Muscle of arm (tissue), 12 donors: Measurements from ENCODE around the gene ATAD3A. TPM values are rescaled to one million over a fixed set of nuclear protein-coding genes. Genes with fewer than 3 reads are reported as not detected.

Experiments
- DNase-seq: peaks from one replicate; pipeline ENCODE4 v3.0.0-alpha.2; 2013
- polyA plus RNA-seq, 12 donors: library from polyadenylated mRNA; unstranded; fragments of 120-200 nt; gene quantifications; one replicate each; pipeline ENCODE4 v1.2.1, GENCODE V29; 2013; ENCODE audit not compliant: insufficient read length in 12 of 12

Gene ATAD3A
- polyA plus RNA-seq, 12 donors = 8.6 to 27.8 (median 13.4) TPM; not detected in 1

DNA sequence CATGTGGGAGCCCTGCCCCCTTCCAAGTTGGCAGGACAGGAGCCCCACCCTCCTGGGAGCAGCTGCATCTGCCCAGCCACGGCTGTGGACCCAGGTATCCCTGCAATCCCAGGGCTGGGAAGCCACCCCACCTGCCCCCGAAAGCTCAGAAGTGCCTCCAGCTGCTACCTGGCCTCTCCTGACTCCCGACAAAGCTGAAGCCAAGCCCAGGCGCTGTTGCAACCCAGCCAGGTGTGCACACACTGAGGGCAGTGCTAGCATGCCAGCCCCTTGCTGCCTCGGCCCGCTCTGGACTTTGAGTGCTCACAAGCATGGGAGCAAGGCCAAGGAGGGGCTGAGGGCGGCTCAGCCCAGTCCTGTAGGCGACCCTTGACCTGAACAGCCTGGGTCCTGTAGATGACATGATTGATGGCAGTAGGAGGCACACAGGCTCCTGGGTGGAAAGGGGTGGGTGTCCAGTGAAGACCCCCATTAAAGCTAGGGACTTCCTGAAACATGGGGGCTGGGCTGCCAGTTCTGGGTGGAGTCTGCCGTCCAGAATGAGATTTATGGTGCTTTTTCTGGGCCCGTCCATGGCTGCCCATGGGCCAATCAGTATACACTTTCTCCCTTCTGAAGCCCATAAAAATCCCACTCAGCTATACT is 65.5 kb downstream of the ATAD3A start:
- no peak for DNase-seq

DNA sequence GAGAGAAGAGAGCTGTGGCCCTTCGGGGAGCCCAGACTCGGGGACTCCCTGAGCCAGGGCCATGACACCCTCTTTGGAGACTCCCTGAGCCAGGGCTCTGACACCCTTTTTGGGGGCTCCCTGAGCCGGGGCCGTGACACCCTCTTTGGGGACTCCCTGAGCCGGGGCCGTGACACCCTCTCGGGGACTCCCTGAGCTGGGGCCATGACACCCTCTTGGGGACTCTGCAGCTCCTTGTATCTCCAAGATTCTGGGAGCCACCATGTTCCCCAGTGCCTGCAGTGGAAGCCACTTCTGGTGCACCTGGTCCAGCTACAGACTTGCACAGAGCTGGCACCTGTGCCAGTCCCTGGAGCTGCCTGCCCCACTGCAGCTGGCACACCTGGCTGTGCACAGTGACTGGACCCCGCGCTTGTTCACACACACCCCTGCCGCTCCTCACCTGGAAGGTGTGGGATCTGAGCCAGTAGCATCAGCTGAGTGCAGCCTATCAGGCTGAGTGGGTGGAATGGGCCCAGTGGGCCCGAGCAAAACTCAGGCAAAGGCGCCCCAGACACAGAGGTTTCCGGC is 66.5 kb downstream of the ATAD3A start:
- no peak for DNase-seq

- no peak for DNase-seq
Measured at GRCh38 chr1:1582585-1583346, 70.8 kb downstream of the ATAD3A start.

DNA sequence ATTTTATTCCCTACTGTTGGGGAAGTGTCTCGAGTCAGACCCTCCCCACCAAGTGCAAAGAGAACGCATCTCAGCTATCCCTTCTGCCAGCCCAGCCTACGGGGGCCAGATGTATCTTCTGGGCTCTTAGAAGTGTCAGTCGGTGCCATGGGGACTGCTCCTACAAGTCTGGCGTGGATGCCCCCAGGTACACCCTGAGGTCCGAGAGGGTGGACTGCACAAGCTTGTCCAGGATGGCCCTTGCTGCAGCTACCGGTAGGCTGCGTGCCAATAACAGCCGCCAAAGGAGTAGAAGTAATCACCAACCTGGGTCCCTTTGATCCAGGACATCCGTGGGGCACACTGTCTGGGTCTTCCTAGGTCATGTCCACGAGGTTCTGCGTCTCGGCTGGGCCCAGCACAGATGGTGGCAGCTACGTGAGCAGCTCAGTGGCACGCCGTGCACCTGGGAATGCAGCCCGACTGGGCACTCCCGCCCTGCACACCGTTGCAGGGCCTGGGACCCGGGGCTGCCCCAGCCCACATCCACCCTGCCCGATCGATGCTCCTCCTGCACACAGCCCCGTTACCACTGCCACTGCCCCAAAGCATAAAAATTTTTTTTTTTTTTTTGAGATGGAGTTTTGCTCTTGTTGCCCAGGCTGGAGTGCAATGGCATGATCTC is 71.5 kb downstream of the ATAD3A start:
- no peak for DNase-seq

Other genes with a start within 250 kb of the ATAD3A start
- 10 to 100 TPM in 11 of 12 donors, not detected in 1; 28.1 to 52.6 (median 37.7) TPM for gene UBE2J2, start 238.3 kb upstream of the ATAD3A start, polyA plus RNA-seq
- gene SCNN1D, start 231.7 kb upstream of the ATAD3A start, polyA plus RNA-seq = 10 to 100 TPM in 1 of 12 donors, 1 to 10 TPM in 10, not detected in 1; 2.4 to 10.0 (median 4.3) TPM
- gene ACAP3, start 204.2 kb upstream of the ATAD3A start, polyA plus RNA-seq = 10 to 100 TPM in 11 of 12 donors, not detected in 1; 27.5 to 88.5 (median 36.2) TPM
- 1 to 10 TPM in 10 of 12 donors, not detected in 2; 3.3 to 8.0 (median 5.2) TPM for gene PUSL1, start 203.6 kb upstream of the ATAD3A start, polyA plus RNA-seq
- 100 to 1,000 TPM in 2 of 12 donors, 10 to 100 TPM in 9, not detected in 1; 60.1 to 138 (median 75.5) TPM for gene INTS11, start 187.5 kb upstream of the ATAD3A start, polyA plus RNA-seq
- gene CPTP, start 187.4 kb upstream of the ATAD3A start, polyA plus RNA-seq = 10 to 100 TPM in 11 of 12 donors, not detected in 1; 10.5 to 22.7 (median 13.5) TPM
- 1 to 10 TPM in 10 of 12 donors, not detected in 2; 1.0 to 4.6 (median 2.1) TPM for gene TAS1R3, start 180.9 kb upstream of the ATAD3A start, polyA plus RNA-seq
- gene DVL1, start 162.7 kb upstream of the ATAD3A start, polyA plus RNA-seq = 10 to 100 TPM in 11 of 12 donors, not detected in 1; 24.2 to 54.3 (median 33.0) TPM
- 100 to 1,000 TPM in 2 of 12 donors, 10 to 100 TPM in 9, not detected in 1; 48.9 to 192 (median 66.7) TPM for gene MXRA8, start 153.6 kb upstream of the ATAD3A start, polyA plus RNA-seq
- 10 to 100 TPM in 11 of 12 donors, not detected in 1; 42.4 to 71.8 (median 52.7) TPM for gene AURKAIP1, start 137.0 kb upstream of the ATAD3A start, polyA plus RNA-seq
- gene CCNL2, start 112.8 kb upstream of the ATAD3A start, polyA plus RNA-seq = 100 to 1,000 TPM in 11 of 12 donors, not detected in 1; 116 to 262 (median 151) TPM
- gene MRPL20, start 104.9 kb upstream of the ATAD3A start, polyA plus RNA-seq = 100 to 1,000 TPM in 9 of 12 donors, 10 to 100 TPM in 2, not detected in 1; 96.9 to 118 (median 106) TPM
- 10 to 100 TPM in 10 of 12 donors, 1 to 10 TPM in 1, not detected in 1; 9.0 to 27.8 (median 13.8) TPM for gene ANKRD65, start 90.9 kb upstream of the ATAD3A start, polyA plus RNA-seq
- gene VWA1, start 76.5 kb upstream of the ATAD3A start, polyA plus RNA-seq = 100 to 1,000 TPM in 1 of 12 donors, 10 to 100 TPM in 11; 37.0 to 205 (median 46.0) TPM
- 1 to 10 TPM in 1 of 12 donors, under 1 TPM in 9, not detected in 2; 0.33 to 2.8 (median 0.64) TPM for gene ATAD3C, start 62.5 kb upstream of the ATAD3A start, polyA plus RNA-seq
- gene ATAD3B, start 40.4 kb upstream of the ATAD3A start, polyA plus RNA-seq = 10 to 100 TPM in 7 of 12 donors, 1 to 10 TPM in 4, not detected in 1; 5.7 to 50.0 (median 10.4) TPM
- 1 to 10 TPM in 10 of 12 donors, not detected in 2; 1.9 to 6.5 (median 3.5) TPM for gene TMEM240, start 28.5 kb downstream of the ATAD3A start, polyA plus RNA-seq
- 10 to 100 TPM in 11 of 12 donors, not detected in 1; 61.6 to 98.6 (median 86.4) TPM for gene SSU72, start 62.7 kb downstream of the ATAD3A start, polyA plus RNA-seq
- gene FNDC10, start 88.0 kb downstream of the ATAD3A start, polyA plus RNA-seq = 10 to 100 TPM in 1 of 12 donors, 1 to 10 TPM in 8, under 1 TPM in 2, not detected in 1; 0.88 to 10.3 (median 2.1) TPM
- 100 to 1,000 TPM in 1 of 12 donors, 10 to 100 TPM in 10, not detected in 1; 34.1 to 109 (median 52.5) TPM for gene MIB2, start 103.3 kb downstream of the ATAD3A start, polyA plus RNA-seq
- 10 to 100 TPM in 11 of 12 donors, not detected in 1; 19.0 to 63.0 (median 25.5) TPM for gene MMP23B, start 120.0 kb downstream of the ATAD3A start, polyA plus RNA-seq
- 10 to 100 TPM in 11 of 12 donors, not detected in 1; 28.3 to 46.3 (median 31.2) TPM for gene CDK11B, start 146.8 kb downstream of the ATAD3A start, polyA plus RNA-seq
- gene SLC35E2B, start 180.6 kb downstream of the ATAD3A start, polyA plus RNA-seq = 10 to 100 TPM in 11 of 12 donors, not detected in 1; 31.9 to 69.2 (median 40.9) TPM
- 10 to 100 TPM in 11 of 12 donors, not detected in 1; 14.3 to 49.2 (median 21.1) TPM for gene CDK11A, start 212.2 kb downstream of the ATAD3A start, polyA plus RNA-seq